SK-N-SH (cell line): ENCODE data around the gene CNTNAP5.

Source experiments
- CHD2 ChIP-seq: fragments of 150-350 bp; IDR thresholded peaks from 2 replicates; pipeline ENCODE4 v1.6.1; 2018; ENCODE audit warnings: low read length; ENCODE audit not compliant: partially characterized antibody
- EP300 ChIP-seq, 2 experiments: IDR thresholded peaks; 2 replicates each; pipeline versions ENCODE4 v1.4.0 to v1.6.1; 2012; ENCODE audit warnings: borderline replicate concordance in 1 of 2, low read depth in 1 of 2, low read length in 1 of 2
- EZH2phosphoT487 ChIP-seq: fragments of 200-600 bp; sonication (generic); IDR thresholded peaks from 2 replicates; pipeline ENCODE4 v1.6.1; 2017; ENCODE audit warnings: low read depth, mixed run types, mild to moderate bottlenecking, antibody characterized with exemption, moderate library complexity, borderline replicate concordance
- POLR2AphosphoS5 ChIP-seq: IDR thresholded peaks from 2 replicates; pipeline ENCODE4 v1.6.1; 2012; ENCODE audit warnings: low read depth, low read length
- RFX5 ChIP-seq: IDR thresholded peaks from 2 replicates; pipeline ENCODE4 v1.6.1; 2012; ENCODE audit warnings: mild to moderate bottlenecking, improper control_type of control experiment, low read length
- RXRA ChIP-seq: IDR thresholded peaks from 2 replicates; pipeline ENCODE4 v1.4.0; 2012; ENCODE audit warnings: low read depth, mild to moderate bottlenecking, borderline replicate concordance
- SIN3A ChIP-seq: IDR thresholded peaks from 2 replicates; pipeline ENCODE4 v1.6.1; 2012; ENCODE audit warnings: low read depth, mild to moderate bottlenecking, low read length, moderate library complexity, borderline replicate concordance
- TAF1 ChIP-seq: IDR thresholded peaks from 2 replicates; pipeline ENCODE4 v1.6.1; 2012; ENCODE audit warnings: low read depth, mild to moderate bottlenecking, low read length, moderate library complexity, borderline replicate concordance
- YY1 ChIP-seq: IDR thresholded peaks from 2 replicates; pipeline ENCODE4 v1.4.0; 2012; ENCODE audit warnings: low read depth, mild to moderate bottlenecking
- TF ChIP-seq, protein P1 (sequence below): fragments of 200-600 bp; sonication (generic); IDR thresholded peaks from 2 replicates; pipeline ENCODE4 v1.6.1; 2017; ENCODE audit warnings: antibody characterized with exemption, mild to moderate bottlenecking, moderate library complexity
- TF ChIP-seq, protein P2 (sequence below): IDR thresholded peaks from 2 replicates; pipeline ENCODE4; 2012
- TF ChIP-seq, protein P3 (sequence below): IDR thresholded peaks from 2 replicates; pipeline ENCODE4 v1.6.1; 2012; ENCODE audit warnings: mild to moderate bottlenecking, low read depth, low read length, moderate library complexity
- TF ChIP-seq, protein P4 (sequence below): IDR thresholded peaks from 2 replicates; pipeline ENCODE4 v1.4.0; 2012; ENCODE audit warnings: low read depth, borderline replicate concordance
- TF ChIP-seq, protein P5 (sequence below): IDR thresholded peaks from 2 replicates; pipeline ENCODE4 v1.4.0; 2012; ENCODE audit warnings: low read depth

DNA sequence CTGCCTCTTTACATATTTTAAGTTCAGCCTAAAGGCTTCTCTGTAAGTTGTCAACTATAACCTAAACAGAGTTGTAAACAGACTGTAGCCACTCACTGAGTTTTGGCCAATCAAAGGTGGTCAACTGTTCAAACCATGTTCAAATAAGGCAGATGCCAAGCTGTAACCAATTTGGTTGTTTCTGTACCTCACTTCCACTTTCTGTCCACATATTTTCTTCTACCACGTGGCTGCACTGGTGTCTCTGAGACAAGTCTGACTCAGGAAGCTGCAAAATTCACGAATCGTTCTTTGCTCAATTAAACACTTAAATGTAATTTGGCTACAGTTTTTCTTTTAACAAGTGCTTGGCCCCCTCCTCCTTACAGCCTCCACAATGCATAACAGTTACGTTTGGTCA, 555.2 kb downstream of the CNTNAP5 start:
- TF ChIP-seq, protein P1, sequence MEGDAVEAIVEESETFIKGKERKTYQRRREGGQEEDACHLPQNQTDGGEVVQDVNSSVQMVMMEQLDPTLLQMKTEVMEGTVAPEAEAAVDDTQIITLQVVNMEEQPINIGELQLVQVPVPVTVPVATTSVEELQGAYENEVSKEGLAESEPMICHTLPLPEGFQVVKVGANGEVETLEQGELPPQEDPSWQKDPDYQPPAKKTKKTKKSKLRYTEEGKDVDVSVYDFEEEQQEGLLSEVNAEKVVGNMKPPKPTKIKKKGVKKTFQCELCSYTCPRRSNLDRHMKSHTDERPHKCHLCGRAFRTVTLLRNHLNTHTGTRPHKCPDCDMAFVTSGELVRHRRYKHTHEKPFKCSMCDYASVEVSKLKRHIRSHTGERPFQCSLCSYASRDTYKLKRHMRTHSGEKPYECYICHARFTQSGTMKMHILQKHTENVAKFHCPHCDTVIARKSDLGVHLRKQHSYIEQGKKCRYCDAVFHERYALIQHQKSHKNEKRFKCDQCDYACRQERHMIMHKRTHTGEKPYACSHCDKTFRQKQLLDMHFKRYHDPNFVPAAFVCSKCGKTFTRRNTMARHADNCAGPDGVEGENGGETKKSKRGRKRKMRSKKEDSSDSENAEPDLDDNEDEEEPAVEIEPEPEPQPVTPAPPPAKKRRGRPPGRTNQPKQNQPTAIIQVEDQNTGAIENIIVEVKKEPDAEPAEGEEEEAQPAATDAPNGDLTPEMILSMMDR, result no peak
- TF ChIP-seq RFX5 (no peak), TAF1 (no peak), EP300 (IDR thresholded peaks at IDR 0.05; ENCODE audit: borderline replicate concordance in 1 of 2, low read depth in 1 of 2, low read length in 1 of 2) (no peak), POLR2AphosphoS5 (no peak), YY1 (no peak), RXRA (no peak), CHD2 (no peak), SIN3A (no peak), EZH2phosphoT487 (no peak)
- TF ChIP-seq, protein P2, sequence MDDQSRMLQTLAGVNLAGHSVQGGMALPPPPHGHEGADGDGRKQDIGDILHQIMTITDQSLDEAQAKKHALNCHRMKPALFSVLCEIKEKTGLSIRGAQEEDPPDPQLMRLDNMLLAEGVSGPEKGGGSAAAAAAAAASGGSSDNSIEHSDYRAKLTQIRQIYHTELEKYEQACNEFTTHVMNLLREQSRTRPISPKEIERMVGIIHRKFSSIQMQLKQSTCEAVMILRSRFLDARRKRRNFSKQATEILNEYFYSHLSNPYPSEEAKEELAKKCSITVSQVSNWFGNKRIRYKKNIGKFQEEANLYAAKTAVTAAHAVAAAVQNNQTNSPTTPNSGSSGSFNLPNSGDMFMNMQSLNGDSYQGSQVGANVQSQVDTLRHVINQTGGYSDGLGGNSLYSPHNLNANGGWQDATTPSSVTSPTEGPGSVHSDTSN, result no peak
- TF ChIP-seq, protein P3, sequence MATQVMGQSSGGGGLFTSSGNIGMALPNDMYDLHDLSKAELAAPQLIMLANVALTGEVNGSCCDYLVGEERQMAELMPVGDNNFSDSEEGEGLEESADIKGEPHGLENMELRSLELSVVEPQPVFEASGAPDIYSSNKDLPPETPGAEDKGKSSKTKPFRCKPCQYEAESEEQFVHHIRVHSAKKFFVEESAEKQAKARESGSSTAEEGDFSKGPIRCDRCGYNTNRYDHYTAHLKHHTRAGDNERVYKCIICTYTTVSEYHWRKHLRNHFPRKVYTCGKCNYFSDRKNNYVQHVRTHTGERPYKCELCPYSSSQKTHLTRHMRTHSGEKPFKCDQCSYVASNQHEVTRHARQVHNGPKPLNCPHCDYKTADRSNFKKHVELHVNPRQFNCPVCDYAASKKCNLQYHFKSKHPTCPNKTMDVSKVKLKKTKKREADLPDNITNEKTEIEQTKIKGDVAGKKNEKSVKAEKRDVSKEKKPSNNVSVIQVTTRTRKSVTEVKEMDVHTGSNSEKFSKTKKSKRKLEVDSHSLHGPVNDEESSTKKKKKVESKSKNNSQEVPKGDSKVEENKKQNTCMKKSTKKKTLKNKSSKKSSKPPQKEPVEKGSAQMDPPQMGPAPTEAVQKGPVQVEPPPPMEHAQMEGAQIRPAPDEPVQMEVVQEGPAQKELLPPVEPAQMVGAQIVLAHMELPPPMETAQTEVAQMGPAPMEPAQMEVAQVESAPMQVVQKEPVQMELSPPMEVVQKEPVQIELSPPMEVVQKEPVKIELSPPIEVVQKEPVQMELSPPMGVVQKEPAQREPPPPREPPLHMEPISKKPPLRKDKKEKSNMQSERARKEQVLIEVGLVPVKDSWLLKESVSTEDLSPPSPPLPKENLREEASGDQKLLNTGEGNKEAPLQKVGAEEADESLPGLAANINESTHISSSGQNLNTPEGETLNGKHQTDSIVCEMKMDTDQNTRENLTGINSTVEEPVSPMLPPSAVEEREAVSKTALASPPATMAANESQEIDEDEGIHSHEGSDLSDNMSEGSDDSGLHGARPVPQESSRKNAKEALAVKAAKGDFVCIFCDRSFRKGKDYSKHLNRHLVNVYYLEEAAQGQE, result no peak
- TF ChIP-seq, protein P4, sequence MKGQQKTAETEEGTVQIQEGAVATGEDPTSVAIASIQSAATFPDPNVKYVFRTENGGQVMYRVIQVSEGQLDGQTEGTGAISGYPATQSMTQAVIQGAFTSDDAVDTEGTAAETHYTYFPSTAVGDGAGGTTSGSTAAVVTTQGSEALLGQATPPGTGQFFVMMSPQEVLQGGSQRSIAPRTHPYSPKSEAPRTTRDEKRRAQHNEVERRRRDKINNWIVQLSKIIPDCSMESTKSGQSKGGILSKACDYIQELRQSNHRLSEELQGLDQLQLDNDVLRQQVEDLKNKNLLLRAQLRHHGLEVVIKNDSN, result no peak
- TF ChIP-seq, protein P5, sequence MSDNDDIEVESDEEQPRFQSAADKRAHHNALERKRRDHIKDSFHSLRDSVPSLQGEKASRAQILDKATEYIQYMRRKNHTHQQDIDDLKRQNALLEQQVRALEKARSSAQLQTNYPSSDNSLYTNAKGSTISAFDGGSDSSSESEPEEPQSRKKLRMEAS, result no peak
